DMS153 treated with DMSO at 0.1 percent for 48 hours (cell line): ENCODE measurements around the gene FBXL13.
"Not testable (repeated sequence)": the region's sequence is repeated elsewhere in the genome, so short reads cannot be mapped to it uniquely, and the experiment has no call there.

Experiments
- DNase-seq: peaks from one replicate; lab custom pipeline; 2025; ENCODE audit not compliant: unreplicated experiment; lab: John Stamatoyannopoulos, UW

Gene FBXL13

GRCh38 chr7:102988088-102988487 lies 86.5 kb downstream of the FBXL13 start:
- no peak for DNase-seq

- DNase-seq: no peak
Measured at GRCh38 chr7:102985176-102985783, 89.3 kb downstream of the FBXL13 start.

GRCh38 chr7:102983602-102984001 lies 91.0 kb downstream of the FBXL13 start:
- no peak for DNase-seq

- no peak for DNase-seq
Measured at GRCh38 chr7:102982235-102982634, 92.4 kb downstream of the FBXL13 start.

- no peak for DNase-seq
Measured at GRCh38 chr7:102981451-102981850, 93.1 kb downstream of the FBXL13 start.

- DNase-seq: no peak
Measured at GRCh38 chr7:102979670-102980069, 94.9 kb downstream of the FBXL13 start.

- no peak for DNase-seq
Measured at GRCh38 chr7:102978284-102978683, 96.3 kb downstream of the FBXL13 start.

GRCh38 chr7:102977586-102977985 lies 97.0 kb downstream of the FBXL13 start:
- DNase-seq: not testable (repeated sequence)

GRCh38 chr7:102976493-102976892 lies 98.1 kb downstream of the FBXL13 start:
- DNase-seq: no peak

- no peak for DNase-seq
Measured at GRCh38 chr7:102975854-102976253, 98.7 kb downstream of the FBXL13 start.

GRCh38 chr7:102974366-102975236 lies 100.0 kb downstream of the FBXL13 start:
- no peak for DNase-seq

GRCh38 chr7:102973096-102973802 lies 101.3 kb downstream of the FBXL13 start:
- no peak for DNase-seq

- DNase-seq: no peak
Measured at GRCh38 chr7:102967798-102968197, 106.8 kb downstream of the FBXL13 start.

- DNase-seq: no peak
Measured at GRCh38 chr7:102966465-102966864, 108.1 kb downstream of the FBXL13 start.

GRCh38 chr7:102961993-102962392 lies 112.6 kb downstream of the FBXL13 start:
- not testable (repeated sequence) for DNase-seq

- DNase-seq: not testable (repeated sequence)
Measured at GRCh38 chr7:102958004-102958403, 116.6 kb downstream of the FBXL13 start.

GRCh38 chr7:102954359-102954758 lies 120.2 kb downstream of the FBXL13 start:
- DNase-seq: not testable (repeated sequence)

GRCh38 chr7:102953406-102953805 lies 121.2 kb downstream of the FBXL13 start:
- DNase-seq: no peak

GRCh38 chr7:102951839-102952238 lies 122.8 kb downstream of the FBXL13 start:
- no peak for DNase-seq

GRCh38 chr7:102944241-102944640 lies 130.4 kb downstream of the FBXL13 start:
- no peak for DNase-seq

- no peak for DNase-seq
Measured at GRCh38 chr7:102943423-102944169, 131.0 kb downstream of the FBXL13 start.
